PFSK-1 (cell line): ENCODE measurements around the gene MIPOL1.

Source experiments
- POLR2AphosphoS5 ChIP-seq: IDR thresholded peaks from 2 replicates; pipeline ENCODE4 v1.6.1; 2012; ENCODE audit warnings: low read depth, mild to moderate bottlenecking, control low read depth, low read length, moderate library complexity
- SIN3A ChIP-seq: IDR thresholded peaks from 2 replicates; pipeline ENCODE4 v1.6.1; 2012; ENCODE audit warnings: mild to moderate bottlenecking, low read length, moderate library complexity, borderline replicate concordance; ENCODE audit not compliant: insufficient read depth
- TAF1 ChIP-seq: IDR thresholded peaks from 2 replicates; pipeline ENCODE4 v1.6.1; 2012; ENCODE audit warnings: low read length, control low read depth, borderline replicate concordance; ENCODE audit not compliant: insufficient read depth
- TF ChIP-seq, protein P1 (sequence below), 2 experiments: IDR thresholded peaks; 2 replicates each; pipeline versions ENCODE4 v1.6.1 to v1.8.0; 2011 to 2012; ENCODE audit warnings: low read depth in 2 of 2, low read length in 2 of 2, control low read depth in 1 of 2, inconsistent platforms in 1 of 2, mild to moderate bottlenecking in 1 of 2, moderate library complexity in 1 of 2; ENCODE audit not compliant: insufficient read depth in 1 of 2

GRCh38 chr14:37422748-37423147 lies 225.0 kb downstream of the MIPOL1 start:
- no peak for TF ChIP-seq POLR2AphosphoS5
- TF ChIP-seq SIN3A: no peak
- TF ChIP-seq TAF1: no peak
- TF ChIP-seq, protein P1, sequence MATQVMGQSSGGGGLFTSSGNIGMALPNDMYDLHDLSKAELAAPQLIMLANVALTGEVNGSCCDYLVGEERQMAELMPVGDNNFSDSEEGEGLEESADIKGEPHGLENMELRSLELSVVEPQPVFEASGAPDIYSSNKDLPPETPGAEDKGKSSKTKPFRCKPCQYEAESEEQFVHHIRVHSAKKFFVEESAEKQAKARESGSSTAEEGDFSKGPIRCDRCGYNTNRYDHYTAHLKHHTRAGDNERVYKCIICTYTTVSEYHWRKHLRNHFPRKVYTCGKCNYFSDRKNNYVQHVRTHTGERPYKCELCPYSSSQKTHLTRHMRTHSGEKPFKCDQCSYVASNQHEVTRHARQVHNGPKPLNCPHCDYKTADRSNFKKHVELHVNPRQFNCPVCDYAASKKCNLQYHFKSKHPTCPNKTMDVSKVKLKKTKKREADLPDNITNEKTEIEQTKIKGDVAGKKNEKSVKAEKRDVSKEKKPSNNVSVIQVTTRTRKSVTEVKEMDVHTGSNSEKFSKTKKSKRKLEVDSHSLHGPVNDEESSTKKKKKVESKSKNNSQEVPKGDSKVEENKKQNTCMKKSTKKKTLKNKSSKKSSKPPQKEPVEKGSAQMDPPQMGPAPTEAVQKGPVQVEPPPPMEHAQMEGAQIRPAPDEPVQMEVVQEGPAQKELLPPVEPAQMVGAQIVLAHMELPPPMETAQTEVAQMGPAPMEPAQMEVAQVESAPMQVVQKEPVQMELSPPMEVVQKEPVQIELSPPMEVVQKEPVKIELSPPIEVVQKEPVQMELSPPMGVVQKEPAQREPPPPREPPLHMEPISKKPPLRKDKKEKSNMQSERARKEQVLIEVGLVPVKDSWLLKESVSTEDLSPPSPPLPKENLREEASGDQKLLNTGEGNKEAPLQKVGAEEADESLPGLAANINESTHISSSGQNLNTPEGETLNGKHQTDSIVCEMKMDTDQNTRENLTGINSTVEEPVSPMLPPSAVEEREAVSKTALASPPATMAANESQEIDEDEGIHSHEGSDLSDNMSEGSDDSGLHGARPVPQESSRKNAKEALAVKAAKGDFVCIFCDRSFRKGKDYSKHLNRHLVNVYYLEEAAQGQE (IDR thresholded peaks at IDR 0.05; ENCODE audit: insufficient read depth in 1 of 2, low read depth in 2 of 2, low read length in 2 of 2): no peak
